ENCODE measurements around the gene TSSC4.

- TF ChIP-seq EZH2phosphoT487 (IDR thresholded peaks at IDR 0.05; ENCODE audit: borderline replicate concordance, low read depth, low read length) (no peak), CTCF (conservative IDR thresholded peaks at IDR 0.05; ENCODE audit: low read length) (no peak)
These were observed 46.9 kb downstream of the TSSC4 start for GRCh38 chr11:2447253-2447950.

Data from OCI-LY7 (cell line).